H9 (cell line): Measurements from ENCODE around the gene ANP32E. TPM values are rescaled to one million over a fixed set of nuclear protein-coding genes. Genes with fewer than 3 reads are reported as not detected.

Experiments
- DNase-seq: peaks from one replicate; pipeline ENCODE4 v3.0.0-alpha.2; 2017
- H2AFZ ChIP-seq: one replicate; pipeline ENCODE4 v1.6.1; 2013; ENCODE audit warnings: mild to moderate bottlenecking, low read length, control low read depth, moderate library complexity
- H2AK5ac ChIP-seq: 2 replicates; pipeline ENCODE4 v1.6.1; 2013; ENCODE audit warnings: low read length, control low read depth, mixed read lengths; ENCODE audit not compliant: insufficient read length
- H2BK120ac ChIP-seq: one replicate; pipeline ENCODE4 v1.6.1; 2013; ENCODE audit warnings: low read depth, mild to moderate bottlenecking, low read length, control low read depth, inconsistent platforms; ENCODE audit not compliant: poor library complexity, severe bottlenecking
- H2BK12ac ChIP-seq: 2 replicates; pipeline ENCODE4 v1.6.1; 2013; ENCODE audit warnings: low read length, control low read depth, mixed read lengths, low read depth; ENCODE audit not compliant: insufficient read length
- H2BK15ac ChIP-seq: 2 replicates; pipeline ENCODE4 v1.6.1; 2013; ENCODE audit warnings: low read depth, low read length, control low read depth
- H2BK20ac ChIP-seq: one replicate; pipeline ENCODE4 v1.6.1; 2013; ENCODE audit warnings: low read depth, mild to moderate bottlenecking, low read length, control low read depth, inconsistent platforms; ENCODE audit not compliant: poor library complexity, severe bottlenecking
- H2BK5ac ChIP-seq: 2 replicates; pipeline ENCODE4 v1.6.1; 2013; ENCODE audit warnings: low read length, control low read depth, mixed read lengths; ENCODE audit not compliant: insufficient read length
- H3K14ac ChIP-seq: 2 replicates; pipeline ENCODE4 v1.6.1; 2013; ENCODE audit warnings: low read length, control low read depth; ENCODE audit not compliant: insufficient read depth
- H3K18ac ChIP-seq: 2 replicates; pipeline ENCODE4 v1.6.1; 2013; ENCODE audit warnings: low read depth, mild to moderate bottlenecking, mixed read lengths, low read length, control low read depth; ENCODE audit not compliant: insufficient read length
- H3K23ac ChIP-seq: 2 replicates; pipeline ENCODE4 v1.6.1; 2013; ENCODE audit warnings: low read length, control low read depth, mixed read lengths, low read depth; ENCODE audit not compliant: insufficient read length
- H3K23me2 ChIP-seq: 2 replicates; pipeline ENCODE4 v1.6.1; 2013; ENCODE audit warnings: low read depth, mild to moderate bottlenecking, mixed read lengths, low read length, control low read depth; ENCODE audit not compliant: insufficient read length, poor library complexity, severe bottlenecking
- H3K27ac ChIP-seq: 2 replicates; pipeline ENCODE4 v1.5.1; 2013; ENCODE audit warnings: low read length, control low read depth, mixed read lengths, low read depth; ENCODE audit not compliant: insufficient read length
- H3K27me3 ChIP-seq: 2 replicates; pipeline ENCODE4 v1.6.1; 2013; ENCODE audit warnings: low read length, control low read depth, inconsistent platforms; ENCODE audit not compliant: insufficient read depth
- H3K4ac ChIP-seq: 2 replicates; pipeline ENCODE4 v1.6.1; 2013; ENCODE audit warnings: low read depth, mild to moderate bottlenecking, control low read depth, inconsistent platforms, low read length, moderate library complexity
- H3K4me1 ChIP-seq: 2 replicates; pipeline ENCODE4 v1.6.1; 2013; ENCODE audit warnings: low read length, control low read depth, inconsistent platforms; ENCODE audit not compliant: insufficient read depth
- H3K4me2 ChIP-seq: 2 replicates; pipeline ENCODE4 v1.6.1; 2013; ENCODE audit warnings: low read length, control low read depth, mixed read lengths; ENCODE audit not compliant: insufficient read length, insufficient read depth
- H3K56ac ChIP-seq: 2 replicates; pipeline ENCODE4 v1.6.1; 2013; ENCODE audit warnings: low read depth, mild to moderate bottlenecking, mixed read lengths, low read length, control low read depth; ENCODE audit not compliant: insufficient read length
- H3K79me1 ChIP-seq: 2 replicates; pipeline ENCODE4 v1.6.1; 2013; ENCODE audit warnings: low read depth, mild to moderate bottlenecking, moderate library complexity, low read length, control low read depth, inconsistent platforms; ENCODE audit not compliant: insufficient read depth, poor library complexity, severe bottlenecking
- H3K79me2 ChIP-seq: 2 replicates; pipeline ENCODE4 v1.6.1; 2013; ENCODE audit warnings: low read length, control low read depth, inconsistent platforms; ENCODE audit not compliant: insufficient read depth
- H3K9ac ChIP-seq: 2 replicates; pipeline ENCODE4 v1.6.1; 2013; ENCODE audit warnings: low read length, control low read depth, mixed read lengths; ENCODE audit not compliant: insufficient read length; ENCODE audit errors: extremely low read depth
- H3K9me3 ChIP-seq: one replicate; pipeline ENCODE4 v1.6.1; 2013; ENCODE audit warnings: low read depth, low read length, inconsistent platforms; ENCODE audit not compliant: control insufficient read depth
- H3T11ph ChIP-seq: one replicate; pipeline ENCODE4 v1.6.1; 2013; ENCODE audit warnings: mild to moderate bottlenecking, low read length, control low read depth, inconsistent platforms
- H4K20me1 ChIP-seq: one replicate; pipeline ENCODE4 v1.6.1; 2013; ENCODE audit not compliant: control insufficient read depth, insufficient read length, insufficient read depth
- H4K5ac ChIP-seq: 2 replicates; pipeline ENCODE4 v1.6.1; 2013; ENCODE audit warnings: low read depth, mild to moderate bottlenecking, mixed read lengths, low read length, control low read depth; ENCODE audit not compliant: insufficient read length
- H4K8ac ChIP-seq: replicated peaks from 2 replicates; pipeline ENCODE4 v1.6.1; 2013; ENCODE audit warnings: low read length, control low read depth, mixed read lengths, low read depth; ENCODE audit not compliant: insufficient read length
- H4K91ac ChIP-seq: 2 replicates; pipeline ENCODE4 v1.6.1; 2013; ENCODE audit warnings: low read depth, mild to moderate bottlenecking, moderate library complexity, mixed read lengths, low read length, control low read depth; ENCODE audit not compliant: insufficient read length
- H3K27ac Mint-ChIP-seq, 3 experiments: 2 replicates in 2 of 3; 3 replicates in 1 of 3; pipeline ENCODE4 v1.8.0; 2020 to 2021; ENCODE audit warnings: mixed read lengths in 3 of 3, mild to moderate bottlenecking in 1 of 3, moderate library complexity in 1 of 3
- H3K27me3 Mint-ChIP-seq: 2 replicates; pipeline ENCODE4 v1.8.0; 2021; ENCODE audit warnings: low read depth, mild to moderate bottlenecking, moderate library complexity, mixed read lengths
- H3K36me3 Mint-ChIP-seq, 3 experiments: 2 replicates in 2 of 3; 3 replicates in 1 of 3; pipeline ENCODE4 v1.8.0; 2020 to 2021; ENCODE audit warnings: low read depth in 3 of 3, mixed read lengths in 3 of 3; ENCODE audit not compliant: insufficient read depth in 1 of 3
- H3K4me1 Mint-ChIP-seq, 2 experiments: 2 replicates each; pipeline ENCODE4 v1.8.0; 2020; ENCODE audit warnings: mixed read lengths in 2 of 2
- H3K4me3 Mint-ChIP-seq, 2 experiments: 2 replicates in 1 of 2; 3 replicates in 1 of 2; pipeline ENCODE4 v1.8.0; 2020 to 2021; ENCODE audit warnings: mild to moderate bottlenecking in 2 of 2, mixed read lengths in 2 of 2, moderate library complexity in 1 of 2
- H3K9me3 Mint-ChIP-seq, 2 experiments: 2 replicates in 1 of 2; 3 replicates in 1 of 2; pipeline ENCODE4 v1.8.0; 2020; ENCODE audit warnings: mild to moderate bottlenecking in 2 of 2, mixed read lengths in 2 of 2, moderate library complexity in 1 of 2
- CTCF ChIP-seq: fragments of 200-600 bp; sonication (generic); conservative IDR thresholded peaks from 3 replicates; pipeline ENCODE4 v1.8.0; 2021; ENCODE audit warnings: antibody characterized with exemption, mild to moderate bottlenecking
- WGBS: extraction: QIAGEN DNeasy Blood & Tissue Kit; methylation state at CpG from one replicate; pipeline ENCODE4 v1.1.7; 2013; ENCODE audit warnings: missing lambda C conversion rate, low lambda C conversion rate, mixed read lengths; ENCODE audit not compliant: insufficient read length; ENCODE audit errors: extremely low coverage; 5-methylcytosine and 5-hydroxymethylcytosine counted together
- total RNA-seq: library from RNA; stranded (reverse); gene quantifications from 2 replicates; pipeline ENCODE4 v1.2.1, GENCODE V29; 2021

Gene ANP32E
- total RNA-seq, 1 experiment from 2014 or later = 106 TPM

DNA sequence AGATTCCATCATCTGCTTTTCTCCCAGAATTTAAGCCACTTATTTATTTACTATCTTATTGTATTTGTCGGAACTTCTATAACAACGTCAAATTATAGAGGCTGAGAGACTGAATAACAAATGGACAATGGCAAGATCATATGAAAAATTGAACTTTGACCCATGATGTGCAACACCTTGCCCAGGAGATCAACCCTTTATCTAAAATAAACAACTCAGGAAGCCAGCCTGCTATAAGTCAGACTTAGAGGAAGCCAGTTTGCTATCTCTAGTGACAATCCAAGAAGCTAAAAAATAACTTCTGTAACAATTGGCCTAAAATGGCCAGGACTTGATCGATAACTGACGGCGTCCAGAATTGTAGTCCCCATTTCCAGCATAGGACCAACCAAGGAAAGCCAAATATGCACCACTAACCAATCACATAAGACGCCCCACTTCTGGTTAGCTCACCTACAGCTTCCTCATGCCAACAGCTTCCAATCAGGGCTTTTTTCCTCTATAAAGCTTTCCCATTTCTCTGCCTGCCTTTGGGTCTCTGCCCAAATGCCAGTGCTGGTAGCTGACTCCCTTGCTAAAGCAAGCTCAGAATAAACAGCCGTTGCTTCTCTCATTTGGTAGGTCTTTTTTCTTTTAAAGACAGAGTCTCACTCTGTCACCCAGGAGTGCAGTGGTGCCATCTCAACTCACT, 28.5 kb downstream of the ANP32E start:
- no peaks in the 10 kb centered on the region for H3K36me3 Mint-ChIP-seq
- H2AK5ac ChIP-seq = no peak overlapping the region
- H2BK12ac ChIP-seq = no peak overlapping the region
- no peaks in the 10 kb centered on the region for H3K79me2 ChIP-seq
- no peak overlapping the region for H3K4ac ChIP-seq
- H3K9me3 Mint-ChIP-seq = no peaks in the 10 kb centered on the region
- no peak overlapping the region for H3K23ac ChIP-seq
- no peak overlapping the region for H3K14ac ChIP-seq
- no peaks in the 10 kb centered on the region for H3K27me3 ChIP-seq
- H3K79me1 ChIP-seq = no peaks in the 10 kb centered on the region
- no peak overlapping the region for H3K4me2 ChIP-seq
- H3K9ac ChIP-seq = no peak overlapping the region
- no peak overlapping the region for H3K18ac ChIP-seq
- H3K9me3 ChIP-seq = no peaks in the 10 kb centered on the region
- no CpG with 5 or more reads among the region's 7 CpGs for WGBS
- no peak overlapping the region for H2BK5ac ChIP-seq
- no peaks in the 10 kb centered on the region for H4K20me1 ChIP-seq
- H2BK15ac ChIP-seq = no peak overlapping the region
- H4K91ac ChIP-seq = no peak overlapping the region
- no peak overlapping the region for H2BK120ac ChIP-seq
- no peak overlapping the region; a peak in 1 of 7 replicates for H3K27ac Mint-ChIP-seq
- no peak for TF ChIP-seq CTCF
- no peak overlapping the region for H4K5ac ChIP-seq
- H3K4me1 Mint-ChIP-seq = no peaks in the 10 kb centered on the region
- H3K23me2 ChIP-seq = no peaks in the 10 kb centered on the region
- no peak overlapping the region for H3K27ac ChIP-seq
- H3K4me1 ChIP-seq = no peaks in the 10 kb centered on the region
- H2BK20ac ChIP-seq = no peak overlapping the region
- H4K8ac ChIP-seq = no peak overlapping the region
- no peak overlapping the region for H2AFZ ChIP-seq
- no peak overlapping the region for H3K56ac ChIP-seq
- H3K4me3 Mint-ChIP-seq = no peak overlapping the region
- DNase-seq = no peak
- no peak overlapping the region for H3T11ph ChIP-seq
- no peaks in the 10 kb centered on the region for H3K27me3 Mint-ChIP-seq
